Measurements from ENCODE around the gene TRIM7. TPM values are rescaled to one million over a fixed set of nuclear protein-coding genes. Genes with fewer than 3 reads are reported as not detected.

TRIM7 gene
- total and polyA plus RNA-seq, 7 donors = 10.4 to 42.6 (median 28.8) TPM

- Histone ChIP-seq H3K36me3 (ENCODE audit: insufficient read depth in 1 of 2, low read depth in 1 of 2) (peaks cover 0 to 16% of the 10 kb centered on the region in 2 donors), H3K27ac (peak overlapping the region; percentile 92), H3K9me3 (no peaks in the 10 kb centered on the region), H3K4me1 (peaks cover 5% of the 10 kb centered on the region), H3K4me3 (peak overlapping the region; percentile 92), H3K27me3 (ENCODE audit: insufficient read depth in 3 of 3, low read length in 2 of 3) (no peaks in the 10 kb centered on the region)
- 31 to 43% (median 33%) methylated on average over 11 to 12 of the region's 12 CpGs for WGBS, 3 donors
- no peak for ATAC-seq
- DNase-seq = no peak
- no peak for TF ChIP-seq CTCF (IDR thresholded peaks at IDR 0.05)
- intact Hi-C loops (cut with DNase I) = loop anchor here in 1 of 2 donors (1.0 kb wide), 1 partner anchor 30 kb away; no protein-coding TSS in a partner anchor
Measured at GRCh38 chr5:181192337-181193046, 12.5 kb downstream of the TRIM7 start.

GRCh38 chr5:181191526-181192336, 13.3 kb downstream of the TRIM7 start:
- Histone ChIP-seq H3K27me3 (ENCODE audit: insufficient read depth in 3 of 3, low read length in 2 of 3) (no peaks in the 10 kb centered on the region), H3K4me1 (peaks cover 5% of the 10 kb centered on the region), H3K27ac (peak overlapping the region; percentile 92), H3K9me3 (no peaks in the 10 kb centered on the region), H3K36me3 (ENCODE audit: insufficient read depth in 1 of 2, low read depth in 1 of 2) (peaks cover 0 to 8% of the 10 kb centered on the region in 2 donors), H3K4me3 (peak overlapping the region; percentile 92)
- 0 to 1% (median 0%) methylated on average over 54 to 64 of the region's 64 CpGs for WGBS, 3 donors
- DNase-seq (peak; percentile 94 to 97), ATAC-seq (peak; percentile 74 to 81 (median 76))
- intact Hi-C loops (cut with DNase I) = loop anchor here in 1 of 2 donors (1.0 kb wide), 1 partner anchor 31 kb away; no protein-coding TSS in a partner anchor
- no peak for TF ChIP-seq CTCF (IDR thresholded peaks at IDR 0.05)

- no peaks in the 10 kb centered on the region for H3K9me3 ChIP-seq
- no peaks in the 10 kb centered on the region for H3K27me3 ChIP-seq (ENCODE audit: insufficient read depth in 3 of 3, low read length in 2 of 3)
- peaks cover 5% of the 10 kb centered on the region for H3K4me1 ChIP-seq
- peak overlapping the region; percentile 92 for H3K27ac ChIP-seq
- ATAC-seq (peak; percentile 7 to 51 (median 34)), DNase-seq (peak in 1 of 2 donors; percentile 79)
- 0% methylated on average over 66 of the region's 66 CpGs for WGBS, 3 donors
- peak overlapping the region; percentile 92 for H3K4me3 ChIP-seq
- peaks cover 0 to 3% of the 10 kb centered on the region in 2 donors for H3K36me3 ChIP-seq (ENCODE audit: insufficient read depth in 1 of 2, low read depth in 1 of 2)
- intact Hi-C loops (cut with DNase I) = loop anchor here in 1 of 2 donors (1.0 kb wide), 1 partner anchor 31 kb away; no protein-coding TSS in a partner anchor
- no peak for TF ChIP-seq CTCF (IDR thresholded peaks at IDR 0.05)
Measured at GRCh38 chr5:181190711-181191525, 14.1 kb downstream of the TRIM7 start.

GRCh38 chr5:181189962-181190710, 14.9 kb downstream of the TRIM7 start:
- peaks cover 5% of the 10 kb centered on the region for H3K4me1 ChIP-seq
- H3K9me3 ChIP-seq = no peaks in the 10 kb centered on the region
- peak overlapping the region; percentile 92 for H3K27ac ChIP-seq
- H3K4me3 ChIP-seq = peak overlapping the region; percentile 92
- intact Hi-C loops (cut with DNase I) = loop anchor here (5.0 to 10.0 kb wide), 2 partner anchors 72 to 385 kb away; partner anchors contain the start of genes MGAT1 (in 2 of the 2) and TRIM52 (in 1 of the 2)
- DNase-seq = peak in 1 of 2 donors; percentile 65
- no peaks in the 10 kb centered on the region for H3K27me3 ChIP-seq (ENCODE audit: insufficient read depth in 3 of 3, low read length in 2 of 3)
- 0 to 1% (median 0%) methylated on average over 49 to 52 of the region's 52 CpGs for WGBS, 3 donors
- no peaks in the 10 kb centered on the region for H3K36me3 ChIP-seq (ENCODE audit: insufficient read depth in 1 of 2, low read depth in 1 of 2)
- no peak for TF ChIP-seq CTCF (IDR thresholded peaks at IDR 0.05)
- no peak for ATAC-seq
